ENCODE measurements around the gene PACRG. TPM values are rescaled to one million over a fixed set of nuclear protein-coding genes. Genes with fewer than 3 reads are reported as not detected.

PACRG gene
- total RNA-seq, 2 donors from 2014 or later = 13.0 TPM; not detected in 1

GRCh38 chr6:163100259-163100658 lies 372.5 kb downstream of the PACRG start:
- no peak overlapping the region for H3K27ac ChIP-seq
- H3K4me1 ChIP-seq (ENCODE audit: control insufficient read depth in 1 of 2, low read depth in 2 of 2) = no peaks in the 10 kb centered on the region
- H3K27me3 ChIP-seq (replicated peaks; ENCODE audit: insufficient read depth) = no peaks in the 10 kb centered on the region
- no peaks in the 10 kb centered on the region for H3K9me3 ChIP-seq
- H3K4me3 ChIP-seq = no peak overlapping the region
- ATAC-seq (ENCODE audit: insufficient number of reproducible peaks, low FRiP score, low read depth) = no peak
- no peak for DNase-seq (ENCODE audit: low spot score)
- H3K36me3 ChIP-seq = no peaks in the 10 kb centered on the region
- no peak for TF ChIP-seq CTCF (IDR thresholded peaks at IDR 0.05)

GRCh38 chr6:163113358-163113962 lies 385.7 kb downstream of the PACRG start:
- Histone ChIP-seq H3K4me1 (ENCODE audit: control insufficient read depth in 1 of 2, low read depth in 2 of 2) (no peaks in the 10 kb centered on the region), H3K27me3 (replicated peaks; ENCODE audit: insufficient read depth) (no peaks in the 10 kb centered on the region), H3K9me3 (no peaks in the 10 kb centered on the region), H3K27ac (no peak overlapping the region), H3K4me3 (no peak overlapping the region), H3K36me3 (no peaks in the 10 kb centered on the region)
- no peak for ATAC-seq (ENCODE audit: insufficient number of reproducible peaks, low FRiP score, low read depth)
- no peak for TF ChIP-seq CTCF (IDR thresholded peaks at IDR 0.05)
- DNase-seq (ENCODE audit: low spot score) = no peak

- Histone ChIP-seq H3K4me1 (ENCODE audit: control insufficient read depth in 1 of 2, low read depth in 2 of 2) (no peaks in the 10 kb centered on the region), H3K36me3 (no peaks in the 10 kb centered on the region), H3K27ac (no peak overlapping the region), H3K9me3 (no peaks in the 10 kb centered on the region), H3K4me3 (no peak overlapping the region), H3K27me3 (replicated peaks; ENCODE audit: insufficient read depth) (no peaks in the 10 kb centered on the region)
- no peak for TF ChIP-seq CTCF (IDR thresholded peaks at IDR 0.05)
- ATAC-seq (ENCODE audit: insufficient number of reproducible peaks, low FRiP score, low read depth) (no peak), DNase-seq (ENCODE audit: low spot score) (no peak)
These were observed 391.2 kb downstream of the PACRG start for GRCh38 chr6:163118941-163119340.

- no peaks in the 10 kb centered on the region for H3K9me3 ChIP-seq
- no peaks in the 10 kb centered on the region for H3K36me3 ChIP-seq
- no peak for TF ChIP-seq CTCF (IDR thresholded peaks at IDR 0.05)
- ATAC-seq (ENCODE audit: insufficient number of reproducible peaks, low FRiP score, low read depth) (no peak), DNase-seq (ENCODE audit: low spot score) (no peak)
- no peak overlapping the region for H3K27ac ChIP-seq
- no peaks in the 10 kb centered on the region for H3K4me1 ChIP-seq (ENCODE audit: control insufficient read depth in 1 of 2, low read depth in 2 of 2)
- no peaks in the 10 kb centered on the region for H3K27me3 ChIP-seq (replicated peaks; ENCODE audit: insufficient read depth)
- H3K4me3 ChIP-seq = no peak overlapping the region
These were observed 392.4 kb downstream of the PACRG start for GRCh38 chr6:163120223-163120622.

GRCh38 chr6:163121270-163121669 lies 393.5 kb downstream of the PACRG start:
- no peaks in the 10 kb centered on the region for H3K9me3 ChIP-seq
- no peaks in the 10 kb centered on the region for H3K4me1 ChIP-seq (ENCODE audit: control insufficient read depth in 1 of 2, low read depth in 2 of 2)
- H3K27ac ChIP-seq = no peak overlapping the region
- no peak overlapping the region for H3K4me3 ChIP-seq
- H3K36me3 ChIP-seq = no peaks in the 10 kb centered on the region
- H3K27me3 ChIP-seq (replicated peaks; ENCODE audit: insufficient read depth) = no peaks in the 10 kb centered on the region
- no peak for TF ChIP-seq CTCF (IDR thresholded peaks at IDR 0.05)
- ATAC-seq (ENCODE audit: insufficient number of reproducible peaks, low FRiP score, low read depth) (no peak), DNase-seq (ENCODE audit: low spot score) (no peak)

All from thoracic aorta (tissue), 2 donors.